ENCODE measurements around the gene GIN1. TPM values are rescaled to one million over a fixed set of nuclear protein-coding genes. Genes with fewer than 3 reads are reported as not detected.

The GIN1 gene
- total RNA-seq, 1 donor from 2014 or later, result 5.4 TPM

DNA sequence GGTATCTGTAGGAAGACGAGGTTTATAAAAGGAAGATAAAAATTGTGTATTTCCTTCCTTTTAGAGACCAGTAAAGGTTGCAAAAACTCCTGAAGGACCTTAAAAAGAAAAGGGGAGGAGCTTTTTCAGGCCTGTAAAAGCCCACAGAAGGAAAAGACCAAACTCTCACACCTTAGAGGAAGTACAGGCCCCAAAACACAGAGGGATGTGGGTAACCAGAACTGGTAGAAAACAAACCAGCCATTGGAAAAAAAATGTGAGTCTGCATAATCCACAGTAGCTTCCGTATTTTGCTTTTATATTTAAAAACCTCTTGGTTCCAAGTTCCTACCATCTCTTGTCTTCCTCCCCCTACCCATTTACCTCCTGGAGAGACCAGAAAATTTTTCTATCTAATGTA lies 8.5 kb downstream of the GIN1 start:
- no peak overlapping the region for H2AFZ ChIP-seq (ENCODE audit: low read depth, low read length)
- Mint-ChIP-seq H3K4me3 (ENCODE audit: unreplicated experiment) (no peak overlapping the region), H3K27me3 (ENCODE audit: low read depth, unreplicated experiment) (no peaks in the 10 kb centered on the region), H3K9me3 (ENCODE audit: unreplicated experiment) (peaks cover 3% of the 10 kb centered on the region), H3K27ac (ENCODE audit: unreplicated experiment) (no peak overlapping the region), H3K4me1 (ENCODE audit: low read depth, unreplicated experiment) (no peaks in the 10 kb centered on the region), H3K36me3 (ENCODE audit: low read depth, unreplicated experiment) (no peaks in the 10 kb centered on the region)
- H4K20me1 ChIP-seq (ENCODE audit: insufficient read depth, low read length), result no peaks in the 10 kb centered on the region
- H3K27ac ChIP-seq (ENCODE audit: low read depth, low read length), result no peak overlapping the region
- H3K79me2 ChIP-seq (ENCODE audit: insufficient read depth, low read length), result peaks cover 7% of the 10 kb centered on the region
- no peaks in the 10 kb centered on the region for H3K9me3 ChIP-seq (ENCODE audit: insufficient read depth, low read depth, low read length)
- H3K9ac ChIP-seq (ENCODE audit: low read length), result no peak overlapping the region
- TF ChIP-seq EZH2 (IDR thresholded peaks at IDR 0.05; ENCODE audit: insufficient read depth, low read length), result no peak
- TF ChIP-seq, protein P1, sequence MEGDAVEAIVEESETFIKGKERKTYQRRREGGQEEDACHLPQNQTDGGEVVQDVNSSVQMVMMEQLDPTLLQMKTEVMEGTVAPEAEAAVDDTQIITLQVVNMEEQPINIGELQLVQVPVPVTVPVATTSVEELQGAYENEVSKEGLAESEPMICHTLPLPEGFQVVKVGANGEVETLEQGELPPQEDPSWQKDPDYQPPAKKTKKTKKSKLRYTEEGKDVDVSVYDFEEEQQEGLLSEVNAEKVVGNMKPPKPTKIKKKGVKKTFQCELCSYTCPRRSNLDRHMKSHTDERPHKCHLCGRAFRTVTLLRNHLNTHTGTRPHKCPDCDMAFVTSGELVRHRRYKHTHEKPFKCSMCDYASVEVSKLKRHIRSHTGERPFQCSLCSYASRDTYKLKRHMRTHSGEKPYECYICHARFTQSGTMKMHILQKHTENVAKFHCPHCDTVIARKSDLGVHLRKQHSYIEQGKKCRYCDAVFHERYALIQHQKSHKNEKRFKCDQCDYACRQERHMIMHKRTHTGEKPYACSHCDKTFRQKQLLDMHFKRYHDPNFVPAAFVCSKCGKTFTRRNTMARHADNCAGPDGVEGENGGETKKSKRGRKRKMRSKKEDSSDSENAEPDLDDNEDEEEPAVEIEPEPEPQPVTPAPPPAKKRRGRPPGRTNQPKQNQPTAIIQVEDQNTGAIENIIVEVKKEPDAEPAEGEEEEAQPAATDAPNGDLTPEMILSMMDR (IDR thresholded peaks at IDR 0.05; ENCODE audit: insufficient read depth, low read depth, low read length), result no peak
- no peak overlapping the region for H3K4me2 ChIP-seq (ENCODE audit: low read length)
- no peaks in the 10 kb centered on the region for H3K27me3 ChIP-seq (ENCODE audit: insufficient read depth, low read length)
- H3K4me3 ChIP-seq (ENCODE audit: insufficient read depth, low read depth, low read length), result no peak overlapping the region
- H3K4me1 ChIP-seq (ENCODE audit: insufficient read depth, low read length), result no peaks in the 10 kb centered on the region
- DNase-seq (ENCODE audit: low read depth) (no peak), FAIRE-seq (no peak)
- no peaks in the 10 kb centered on the region for H3K36me3 ChIP-seq (ENCODE audit: insufficient read depth, low read length)

DNA sequence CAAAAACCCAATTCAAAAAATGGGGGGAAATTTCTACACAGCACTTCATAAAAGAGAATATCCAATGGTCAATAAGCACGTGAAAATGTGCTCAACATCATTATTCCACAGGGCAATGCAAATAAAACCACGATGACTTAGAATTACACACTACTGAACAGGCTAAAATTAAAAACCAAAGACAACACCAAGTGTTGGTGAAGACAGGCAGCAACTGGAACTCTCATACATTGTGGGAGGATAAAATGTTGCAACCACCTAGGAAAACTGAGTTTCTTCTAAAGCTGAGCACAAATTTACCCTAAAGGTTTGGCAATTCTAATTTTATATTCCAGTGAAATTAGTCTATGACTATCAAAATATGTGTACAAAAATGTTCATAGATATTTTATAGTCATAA lies 9.5 kb downstream of the GIN1 start:
- no peaks in the 10 kb centered on the region for H3K36me3 ChIP-seq (ENCODE audit: insufficient read depth, low read length)
- Mint-ChIP-seq H3K27ac (ENCODE audit: unreplicated experiment) (no peak overlapping the region), H3K4me1 (ENCODE audit: low read depth, unreplicated experiment) (no peaks in the 10 kb centered on the region), H3K4me3 (ENCODE audit: unreplicated experiment) (no peak overlapping the region), H3K36me3 (ENCODE audit: low read depth, unreplicated experiment) (no peaks in the 10 kb centered on the region), H3K9me3 (ENCODE audit: unreplicated experiment) (peaks cover 3% of the 10 kb centered on the region), H3K27me3 (ENCODE audit: low read depth, unreplicated experiment) (no peaks in the 10 kb centered on the region)
- H3K4me2 ChIP-seq (ENCODE audit: low read length), result no peak overlapping the region
- H3K4me3 ChIP-seq (ENCODE audit: insufficient read depth, low read depth, low read length), result no peak overlapping the region
- no peak overlapping the region for H2AFZ ChIP-seq (ENCODE audit: low read depth, low read length)
- no peaks in the 10 kb centered on the region for H3K27me3 ChIP-seq (ENCODE audit: insufficient read depth, low read length)
- TF ChIP-seq EZH2 (IDR thresholded peaks at IDR 0.05; ENCODE audit: insufficient read depth, low read length), result no peak
- TF ChIP-seq, protein P1 (IDR thresholded peaks at IDR 0.05; ENCODE audit: insufficient read depth, low read depth, low read length), result no peak
- no peaks in the 10 kb centered on the region for H4K20me1 ChIP-seq (ENCODE audit: insufficient read depth, low read length)
- H3K79me2 ChIP-seq (ENCODE audit: insufficient read depth, low read length), result peaks cover 7% of the 10 kb centered on the region
- no peak for FAIRE-seq
- no peak overlapping the region for H3K9ac ChIP-seq (ENCODE audit: low read length)
- H3K9me3 ChIP-seq (ENCODE audit: insufficient read depth, low read depth, low read length), result no peaks in the 10 kb centered on the region
- no peaks in the 10 kb centered on the region for H3K4me1 ChIP-seq (ENCODE audit: insufficient read depth, low read length)
- H3K27ac ChIP-seq (ENCODE audit: low read depth, low read length), result no peak overlapping the region
- no peak for DNase-seq (ENCODE audit: low read depth)

DNA sequence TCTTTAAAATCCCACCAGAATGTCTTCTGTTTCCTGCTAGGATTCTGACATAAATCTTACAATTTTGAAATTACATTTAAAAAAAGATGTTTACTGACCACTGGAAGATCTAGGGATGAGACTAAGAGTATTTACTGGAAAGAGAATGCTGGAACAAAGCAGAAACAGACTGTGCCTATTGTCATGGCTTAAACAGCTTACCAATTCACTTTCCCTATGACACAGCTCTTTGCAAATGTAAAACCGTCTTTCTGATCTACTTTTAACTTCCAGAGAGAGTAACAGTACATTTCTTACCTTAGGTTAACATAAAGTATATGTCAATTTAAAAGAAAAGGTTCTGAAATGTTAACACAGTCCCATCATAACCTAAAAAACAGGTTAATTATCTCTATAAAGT lies 10.7 kb downstream of the GIN1 start:
- no peaks in the 10 kb centered on the region for H3K27me3 ChIP-seq (ENCODE audit: insufficient read depth, low read length)
- no peaks in the 10 kb centered on the region for H3K9me3 ChIP-seq (ENCODE audit: insufficient read depth, low read depth, low read length)
- DNase-seq (ENCODE audit: low read depth), result no peak
- no peaks in the 10 kb centered on the region for H3K36me3 ChIP-seq (ENCODE audit: insufficient read depth, low read length)
- no peak overlapping the region for H3K4me3 ChIP-seq (ENCODE audit: insufficient read depth, low read depth, low read length)
- no peak overlapping the region for H3K27ac ChIP-seq (ENCODE audit: low read depth, low read length)
- H3K4me1 Mint-ChIP-seq (ENCODE audit: low read depth, unreplicated experiment), result no peaks in the 10 kb centered on the region
- no peaks in the 10 kb centered on the region for H3K4me1 ChIP-seq (ENCODE audit: insufficient read depth, low read length)
- H3K4me3 Mint-ChIP-seq (ENCODE audit: unreplicated experiment), result no peak overlapping the region
- no peak overlapping the region for H3K4me2 ChIP-seq (ENCODE audit: low read length)
- no peaks in the 10 kb centered on the region for H4K20me1 ChIP-seq (ENCODE audit: insufficient read depth, low read length)
- peaks cover 3% of the 10 kb centered on the region for H3K9me3 Mint-ChIP-seq (ENCODE audit: unreplicated experiment)
- no peak overlapping the region for H3K9ac ChIP-seq (ENCODE audit: low read length)
- H3K79me2 ChIP-seq (ENCODE audit: insufficient read depth, low read length), result no peaks in the 10 kb centered on the region
- no peaks in the 10 kb centered on the region for H3K27me3 Mint-ChIP-seq (ENCODE audit: low read depth, unreplicated experiment)
- FAIRE-seq, result no peak
- no peaks in the 10 kb centered on the region for H3K36me3 Mint-ChIP-seq (ENCODE audit: low read depth, unreplicated experiment)
- TF ChIP-seq, protein P1 (IDR thresholded peaks at IDR 0.05; ENCODE audit: insufficient read depth, low read depth, low read length), result no peak
- TF ChIP-seq EZH2 (IDR thresholded peaks at IDR 0.05; ENCODE audit: insufficient read depth, low read length), result no peak
- no peak overlapping the region for H2AFZ ChIP-seq (ENCODE audit: low read depth, low read length)
- no peak overlapping the region for H3K27ac Mint-ChIP-seq (ENCODE audit: unreplicated experiment)

All from astrocyte (in vitro differentiated cells and primary cell).